ENCODE results near the gene SNX13.

GRCh38 chr7:17887286-17887685 is 53.0 kb downstream of the SNX13 start:
- TF ChIP-seq CTCF (IDR thresholded peaks at IDR 0.05), result no peak
- no peak for TF ChIP-seq POLR2A (IDR thresholded peaks at IDR 0.05)
